Measurements from ENCODE around the gene SH3PXD2A. TPM values are rescaled to one million over a fixed set of nuclear protein-coding genes. Genes with fewer than 3 reads are reported as not detected.

The SH3PXD2A gene
- total RNA-seq, 1 experiment from 2014 or later, result 54.9 TPM

- no peak for DNase-seq (ENCODE audit: low spot score)
- no peak overlapping the region for H3K4me3 ChIP-seq (ENCODE audit: low read depth, low read length, poor library complexity, severe bottlenecking)
- H3K4me1 ChIP-seq (ENCODE audit: insufficient read depth, low read length, poor library complexity, severe bottlenecking), result peaks cover 18% of the 10 kb centered on the region
- POLR2A ChIA-PET (ENCODE audit: low non-redundant PET), result interaction anchor here (0.6 kb wide), 1 partner anchor 16 kb away, joined by 3 read pairs; no protein-coding TSS in a partner anchor
- H3K9me3 ChIP-seq (ENCODE audit: low read depth, low read length, poor library complexity, severe bottlenecking), result no peaks in the 10 kb centered on the region
- no peaks in the 10 kb centered on the region for H3K27me3 ChIP-seq (replicated peaks; ENCODE audit: insufficient read depth, low read depth, low read length, poor library complexity)
- no peak overlapping the region for H3K27ac ChIP-seq (ENCODE audit: low read depth, low read length, poor library complexity, severe bottlenecking)
- BruUV-seq (replicated peaks), result no TSS peak
- H3K36me3 ChIP-seq (ENCODE audit: insufficient read depth, low read length, poor library complexity, severe bottlenecking), result no peaks in the 10 kb centered on the region
- no peak for TF ChIP-seq EZH2 (IDR thresholded peaks at IDR 0.05; ENCODE audit: borderline replicate concordance, low read depth, low read length, poor library complexity, severe bottlenecking)
- intact Hi-C loops (cut with micrococcal nuclease; ENCODE audit: unreplicated experiment), result no loop called here
- CTCF ChIA-PET, result no interaction called here
Measured at GRCh38 chr10:103811463-103811862, 43.9 kb downstream of the SH3PXD2A start.

GRCh38 chr10:103808780-103809179 lies 46.6 kb downstream of the SH3PXD2A start:
- intact Hi-C loops (cut with micrococcal nuclease; ENCODE audit: unreplicated experiment), result no loop called here
- peaks cover 19% of the 10 kb centered on the region for H3K4me1 ChIP-seq (ENCODE audit: insufficient read depth, low read length, poor library complexity, severe bottlenecking)
- DNase-seq (ENCODE audit: low spot score), result no peak

GRCh38 chr10:103807996-103808395 lies 47.4 kb downstream of the SH3PXD2A start:
- Histone ChIP-seq H3K27me3 (replicated peaks; ENCODE audit: insufficient read depth, low read depth, low read length, poor library complexity) (no peaks in the 10 kb centered on the region), H3K9me3 (ENCODE audit: low read depth, low read length, poor library complexity, severe bottlenecking) (no peaks in the 10 kb centered on the region), H3K36me3 (ENCODE audit: insufficient read depth, low read length, poor library complexity, severe bottlenecking) (no peaks in the 10 kb centered on the region), H3K4me1 (ENCODE audit: insufficient read depth, low read length, poor library complexity, severe bottlenecking) (peaks cover 24% of the 10 kb centered on the region), H3K27ac (ENCODE audit: low read depth, low read length, poor library complexity, severe bottlenecking) (no peak overlapping the region), H3K4me3 (ENCODE audit: low read depth, low read length, poor library complexity, severe bottlenecking) (no peak overlapping the region)
- intact Hi-C loops (cut with micrococcal nuclease; ENCODE audit: unreplicated experiment), result no loop called here
- no TSS peak for BruUV-seq (replicated peaks)
- TF ChIP-seq EZH2 (IDR thresholded peaks at IDR 0.05; ENCODE audit: borderline replicate concordance, low read depth, low read length, poor library complexity, severe bottlenecking), result no peak
- TF ChIP-seq, protein P1, sequence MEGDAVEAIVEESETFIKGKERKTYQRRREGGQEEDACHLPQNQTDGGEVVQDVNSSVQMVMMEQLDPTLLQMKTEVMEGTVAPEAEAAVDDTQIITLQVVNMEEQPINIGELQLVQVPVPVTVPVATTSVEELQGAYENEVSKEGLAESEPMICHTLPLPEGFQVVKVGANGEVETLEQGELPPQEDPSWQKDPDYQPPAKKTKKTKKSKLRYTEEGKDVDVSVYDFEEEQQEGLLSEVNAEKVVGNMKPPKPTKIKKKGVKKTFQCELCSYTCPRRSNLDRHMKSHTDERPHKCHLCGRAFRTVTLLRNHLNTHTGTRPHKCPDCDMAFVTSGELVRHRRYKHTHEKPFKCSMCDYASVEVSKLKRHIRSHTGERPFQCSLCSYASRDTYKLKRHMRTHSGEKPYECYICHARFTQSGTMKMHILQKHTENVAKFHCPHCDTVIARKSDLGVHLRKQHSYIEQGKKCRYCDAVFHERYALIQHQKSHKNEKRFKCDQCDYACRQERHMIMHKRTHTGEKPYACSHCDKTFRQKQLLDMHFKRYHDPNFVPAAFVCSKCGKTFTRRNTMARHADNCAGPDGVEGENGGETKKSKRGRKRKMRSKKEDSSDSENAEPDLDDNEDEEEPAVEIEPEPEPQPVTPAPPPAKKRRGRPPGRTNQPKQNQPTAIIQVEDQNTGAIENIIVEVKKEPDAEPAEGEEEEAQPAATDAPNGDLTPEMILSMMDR (conservative IDR thresholded peaks at IDR 0.05; ENCODE audit: low read depth, low read length), result no peak
- POLR2A ChIA-PET (ENCODE audit: low non-redundant PET), result no interaction called here
- DNase-seq (ENCODE audit: low spot score), result no peak
- CTCF ChIA-PET, result no interaction called here

More at GRCh38 chr10:103808780-103809179, 46.6 kb downstream of the SH3PXD2A start:
- Histone ChIP-seq H3K27me3 (replicated peaks; ENCODE audit: insufficient read depth, low read depth, low read length, poor library complexity) (no peaks in the 10 kb centered on the region), H3K36me3 (ENCODE audit: insufficient read depth, low read length, poor library complexity, severe bottlenecking) (no peaks in the 10 kb centered on the region), H3K4me3 (ENCODE audit: low read depth, low read length, poor library complexity, severe bottlenecking) (no peak overlapping the region), H3K9me3 (ENCODE audit: low read depth, low read length, poor library complexity, severe bottlenecking) (no peaks in the 10 kb centered on the region), H3K27ac (ENCODE audit: low read depth, low read length, poor library complexity, severe bottlenecking) (no peak overlapping the region)
- TF ChIP-seq, protein P1 (conservative IDR thresholded peaks at IDR 0.05; ENCODE audit: low read depth, low read length), result no peak
- ChIA-PET CTCF (no interaction called here), POLR2A (ENCODE audit: low non-redundant PET) (no interaction called here)
- no TSS peak for BruUV-seq (replicated peaks)

GRCh38 chr10:103806395-103807187 lies 48.8 kb downstream of the SH3PXD2A start:
- DNase-seq (ENCODE audit: low spot score), result no peak
- BruUV-seq (replicated peaks), result no TSS peak
- Histone ChIP-seq H3K27ac (ENCODE audit: low read depth, low read length, poor library complexity, severe bottlenecking) (no peak overlapping the region), H3K9me3 (ENCODE audit: low read depth, low read length, poor library complexity, severe bottlenecking) (no peaks in the 10 kb centered on the region), H3K36me3 (ENCODE audit: insufficient read depth, low read length, poor library complexity, severe bottlenecking) (no peaks in the 10 kb centered on the region), H3K27me3 (replicated peaks; ENCODE audit: insufficient read depth, low read depth, low read length, poor library complexity) (no peaks in the 10 kb centered on the region), H3K4me1 (ENCODE audit: insufficient read depth, low read length, poor library complexity, severe bottlenecking) (peaks cover 19% of the 10 kb centered on the region), H3K4me3 (ENCODE audit: low read depth, low read length, poor library complexity, severe bottlenecking) (no peak overlapping the region)
- intact Hi-C loops (cut with micrococcal nuclease; ENCODE audit: unreplicated experiment), result no loop called here
- TF ChIP-seq, protein P1 (conservative IDR thresholded peaks at IDR 0.05; ENCODE audit: low read depth, low read length), result no peak
- TF ChIP-seq EZH2 (IDR thresholded peaks at IDR 0.05; ENCODE audit: borderline replicate concordance, low read depth, low read length, poor library complexity, severe bottlenecking), result no peak
- CTCF ChIA-PET, result no interaction called here
- POLR2A ChIA-PET (ENCODE audit: low non-redundant PET), result no interaction called here
